GM12878 (cell line): ENCODE results near the gene NCAN. TPM values are rescaled to one million over a fixed set of nuclear protein-coding genes. Genes with fewer than 3 reads are reported as not detected.

ENCODE experiments used
- ATAC-seq: fragments of 200-7000 bp; cut with Tn5 transposase; 3 replicates; pipeline ENCODE4 v1.9.1; 2020; ENCODE audit warnings: mild to moderate bottlenecking, moderate library complexity
- BruUV-seq: library from RNA; stranded (reverse); fragments of 400-500 nt; replicated peaks from 2 replicates; lab custom pipeline; 2021; lab: Mats Ljungman, UMichigan
- CTCF ChIA-PET: fragments of 300-600 bp; sonication (Branson Sonifier 250); formaldehyde crosslinking; extraction: SDS; loops from one replicate; lab custom pipeline; 2021; ENCODE audit warnings: inconsistent platforms; lab: Yijun Ruan, JAX
- POLR2A ChIA-PET: fragments of 350-600 bp; formaldehyde crosslinking; extraction: SDS; loops from one replicate; lab custom pipeline; 2021; ENCODE audit warnings: inconsistent platforms; lab: Charles Lee
- RAD21 ChIA-PET: fragments of 300-600 bp; sonication (Branson Sonifier 250); formaldehyde crosslinking; loops from one replicate; lab custom pipeline; 2023; ENCODE audit warnings: antibody characterized with exemption; ENCODE audit not compliant: unreplicated experiment; lab: Charles Lee
- SMC1A ChIA-PET: fragments of 300-600 bp; sonication (Branson Sonifier 250); formaldehyde crosslinking; loops from one replicate; lab custom pipeline; 2023; ENCODE audit not compliant: unreplicated experiment, uncharacterized antibody; lab: Charles Lee
- DNase-seq: peaks from one replicate; pipeline ENCODE4 v3.0.0-alpha.2; 2011; ENCODE audit warnings: low read depth, low spot score
- FAIRE-seq: peaks from 3 replicates; lab custom pipeline; 2011; peaks lifted over from hg19 to GRCh38; lab: Jason Lieb, UNC
- H2AFZ ChIP-seq: 2 replicates; pipeline ENCODE4 v1.6.0; 2011; ENCODE audit warnings: low read depth, low read length, control low read depth; ENCODE audit not compliant: control insufficient read depth
- H3K27ac ChIP-seq: 2 replicates; pipeline ENCODE4 v1.5.1; 2011; ENCODE audit warnings: control low read depth; ENCODE audit not compliant: control insufficient read depth, insufficient read depth
- H3K27me3 ChIP-seq, 2 experiments: replicated peaks in 1 of 2; 2 replicates each; pipeline versions ENCODE4 v1.6.0 to v1.6.1; 2011; ENCODE audit warnings: low read length in 1 of 2; ENCODE audit not compliant: control insufficient read depth in 2 of 2, insufficient read depth in 2 of 2
- H3K36me3 ChIP-seq, 2 experiments: 2 replicates each; pipeline ENCODE4 v1.5.1; 2011; ENCODE audit warnings: low read length in 1 of 2; ENCODE audit not compliant: control insufficient read depth in 2 of 2, insufficient read depth in 2 of 2
- H3K4me1 ChIP-seq: 2 replicates; pipeline ENCODE4 v1.6.1; 2011; ENCODE audit warnings: mild to moderate bottlenecking, low read length, moderate library complexity, mixed read lengths; ENCODE audit not compliant: control insufficient read depth, insufficient read depth
- H3K4me2 ChIP-seq: 2 replicates; pipeline ENCODE4 v1.6.0; 2011; ENCODE audit warnings: control low read depth; ENCODE audit not compliant: control insufficient read depth, insufficient read depth
- H3K4me3 ChIP-seq: fragments of 200-600 bp; sonication (generic); 2 replicates; pipeline ENCODE4 v1.5.1; 2016
- H3K79me2 ChIP-seq: 2 replicates; pipeline ENCODE4 v1.6.0; 2011; ENCODE audit warnings: low read length; ENCODE audit not compliant: control insufficient read depth, insufficient read depth
- H3K9ac ChIP-seq: 2 replicates; pipeline ENCODE4 v1.8.0; 2011; ENCODE audit warnings: low read length, control low read depth, mixed read lengths; ENCODE audit not compliant: control insufficient read depth, insufficient read depth
- H3K9me3 ChIP-seq: replicated peaks from 3 replicates; pipeline ENCODE4 v1.5.1; 2011; ENCODE audit warnings: mild to moderate bottlenecking, low read length; ENCODE audit not compliant: control insufficient read depth, insufficient read depth
- H4K20me1 ChIP-seq: 2 replicates; pipeline ENCODE4 v1.6.0; 2011; ENCODE audit not compliant: control insufficient read depth, insufficient read depth
- BMI1 ChIP-seq: fragments of 450-650 bp; IDR thresholded peaks from 2 replicates; pipeline ENCODE4 v1.6.1; 2016; ENCODE audit warnings: mild to moderate bottlenecking, moderate library complexity, borderline replicate concordance
- CBX5 ChIP-seq: sonication (generic); IDR thresholded peaks from 2 replicates; pipeline ENCODE4 v1.6.1; 2016; ENCODE audit warnings: low read depth, moderate library complexity, mild to moderate bottlenecking, inconsistent platforms
- KAT2A ChIP-seq: conservative IDR thresholded peaks from 2 replicates; pipeline ENCODE4 v1.6.1; 2011; ENCODE audit warnings: low read depth, low read length; ENCODE audit not compliant: control insufficient read depth
- MEF2B ChIP-seq: fragments of 450-650 bp; IDR thresholded peaks from 2 replicates; pipeline ENCODE4 v1.6.1; 2018; ENCODE audit warnings: mild to moderate bottlenecking, moderate library complexity; ENCODE audit not compliant: partially characterized antibody, poor library complexity, severe bottlenecking
- MYC ChIP-seq: IDR thresholded peaks from 2 replicates; pipeline ENCODE4 v1.6.1; 2011; ENCODE audit warnings: mild to moderate bottlenecking, low read length, moderate library complexity, inconsistent platforms; ENCODE audit not compliant: insufficient read depth, insufficient replicate concordance, insufficient read length, severe bottlenecking
- NFYB ChIP-seq: IDR thresholded peaks from 2 replicates; pipeline ENCODE4 v1.6.1; 2011; ENCODE audit warnings: low read depth, mild to moderate bottlenecking, low read length, improper control_type of control experiment, moderate library complexity; ENCODE audit not compliant: insufficient read depth
- NR2F1 ChIP-seq: fragments of 450-650 bp; conservative IDR thresholded peaks from 2 replicates; pipeline ENCODE4 v1.6.1; 2017; ENCODE audit warnings: mild to moderate bottlenecking
- PAX8 ChIP-seq: fragments of 450-650 bp; IDR thresholded peaks from 2 replicates; pipeline ENCODE4 v1.6.1; 2017; ENCODE audit warnings: mild to moderate bottlenecking, moderate library complexity
- RB1 ChIP-seq: fragments of 450-650 bp; formaldehyde crosslinking; IDR thresholded peaks from 2 replicates; pipeline ENCODE4 v1.6.1; 2017; ENCODE audit warnings: mild to moderate bottlenecking, borderline replicate concordance
- RCOR1 ChIP-seq: conservative IDR thresholded peaks from 2 replicates; pipeline ENCODE4 v1.6.1; 2012; ENCODE audit warnings: low read depth, low read length, improper control_type of control experiment
- SMAD5 ChIP-seq: IDR thresholded peaks from 2 replicates; pipeline ENCODE4 v1.6.1; 2016; ENCODE audit warnings: antibody characterized with exemption, low read depth
- ZNF217 ChIP-seq: fragments of 450-650 bp; IDR thresholded peaks from 2 replicates; pipeline ENCODE4 v1.6.1; 2017; ENCODE audit warnings: antibody characterized with exemption, mild to moderate bottlenecking
- WGBS: methylation state at CpG from one replicate; pipeline ENCODE4 v1.1.6; 2016; ENCODE audit warnings: low lambda C conversion rate; ENCODE audit not compliant: insufficient replicate concordance, insufficient coverage; ENCODE audit errors: missing lambda C conversion rate; 5-methylcytosine and 5-hydroxymethylcytosine counted together
- in situ Hi-C: fragments of 300-500 bp; cut with MboI; formaldehyde crosslinking; loops from 9 replicates; pipeline ENCODE4 v1.14.3; 2018; ENCODE audit warnings: mixed read lengths
- intact Hi-C: fragments of 100-400 bp; cut with micrococcal nuclease; formaldehyde crosslinking; loops from one replicate; pipeline ENCODE4 v1.14.2; 2022; ENCODE audit not compliant: unreplicated experiment
- polyA plus RNA-seq, 11 experiments: library from polyadenylated mRNA; depleted of rRNA in 4 of 11; unstranded in 6 of 11; stranded (reverse) in 5 of 11; fragments of >200 nt; fragmentation: Nextera tagmentation in 4 of 11; fragmentation: Illumina TruSeq in 1 of 11; extraction: Ambion mirVana in 4 of 11; extraction: Trizol in 1 of 11; gene quantifications; 1 replicate in 1 of 11; 2 replicates in 10 of 11; pipeline versions ENCODE4 v1.2.1 to v1.2.3, GENCODE V29; 2011 to 2016; ENCODE audit warnings: inconsistent platforms in 2 of 11, missing spikeins in 2 of 11, low read depth in 1 of 11
- total RNA-seq, 4 experiments: library from RNA; depleted of rRNA in 3 of 4; stranded (reverse); fragments of >200 nt in 3 of 4; fragmentation: Illumina TruSeq in 1 of 4; extraction: Trizol in 1 of 4; gene quantifications; 2 replicates each; pipeline versions ENCODE4 v1.2.1 to v1.2.3, GENCODE V29; 2013 to 2021
- TF ChIP-seq, protein P1 (sequence below): fragments of 450-650 bp; IDR thresholded peaks from 2 replicates; pipeline ENCODE4 v1.6.1; 2017; ENCODE audit warnings: mild to moderate bottlenecking, moderate library complexity
- TF ChIP-seq, protein P2 (sequence below): IDR thresholded peaks from 2 replicates; pipeline ENCODE4 v1.6.1; 2012; ENCODE audit warnings: low read depth, low read length, improper control_type of control experiment
- TF ChIP-seq, protein P3 (sequence below): IDR thresholded peaks from 2 replicates; pipeline ENCODE4 v1.6.1; 2012; ENCODE audit warnings: low read depth, low read length, improper control_type of control experiment
- TF ChIP-seq, protein P4 (sequence below): IDR thresholded peaks from 2 replicates; pipeline ENCODE4 v1.6.1; 2011; ENCODE audit warnings: low read depth, mild to moderate bottlenecking, low read length, moderate library complexity, borderline replicate concordance; ENCODE audit errors: extremely low read depth

Gene NCAN
- total and polyA plus RNA-seq, 10 of the 15 experiments (the other 5 are each of a cell fraction or from before 2014, with no cell fraction given) = 0.02 to 0.34 (median 0.12) TPM; not detected in 1

DNA sequence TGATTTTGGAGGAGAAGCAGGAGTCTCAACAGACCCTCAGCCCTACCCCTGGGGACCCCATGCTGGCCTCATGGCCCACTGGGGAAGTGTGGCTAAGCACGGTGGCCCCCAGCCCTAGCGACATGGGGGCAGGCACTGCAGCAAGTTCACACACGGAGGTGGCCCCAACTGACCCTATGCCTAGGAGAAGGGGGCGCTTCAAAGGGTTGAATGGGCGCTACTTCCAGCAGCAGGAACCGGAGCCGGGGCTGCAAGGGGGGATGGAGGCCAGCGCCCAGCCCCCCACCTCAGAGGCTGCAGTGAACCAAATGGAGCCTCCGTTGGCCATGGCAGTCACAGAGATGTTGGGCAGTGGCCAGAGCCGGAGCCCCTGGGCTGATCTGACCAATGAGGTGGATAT is 14.9 kb downstream of the NCAN start:
- ATAC-seq = no peak
- POLR2A ChIA-PET = no interaction called here

DNA sequence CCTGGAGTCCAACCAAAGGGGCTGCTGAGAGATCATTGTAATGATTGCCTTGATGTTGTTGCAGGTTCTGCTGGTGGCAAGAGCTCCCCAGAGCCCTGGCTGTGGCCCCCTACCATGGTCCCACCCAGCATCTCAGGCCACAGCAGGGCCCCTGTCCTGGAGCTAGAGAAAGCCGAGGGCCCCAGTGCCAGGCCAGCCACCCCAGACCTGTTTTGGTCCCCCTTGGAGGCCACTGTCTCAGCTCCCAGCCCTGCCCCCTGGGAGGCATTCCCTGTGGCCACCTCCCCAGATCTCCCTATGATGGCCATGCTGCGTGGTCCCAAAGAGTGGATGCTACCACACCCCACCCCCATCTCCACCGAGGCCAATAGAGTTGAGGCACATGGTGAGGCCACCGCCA is 15.5 kb downstream of the NCAN start:
- FAIRE-seq (no peak), ATAC-seq (no peak), DNase-seq (no peak)
- no peaks in the 10 kb centered on the region; a peak in 1 of 4 replicates for H3K27me3 ChIP-seq
- no peak overlapping the region for H2AFZ ChIP-seq
- ChIA-PET SMC1A (no interaction called here), POLR2A (no interaction called here), CTCF (no interaction called here), RAD21 (no interaction called here)
- H3K9ac ChIP-seq = no peak overlapping the region
- in situ Hi-C loops (no loop called here), intact Hi-C loops (no loop called here)
- H3K79me2 ChIP-seq = no peaks in the 10 kb centered on the region
- H3K4me1 ChIP-seq = peaks cover 4% of the 10 kb centered on the region
- H3K4me3 ChIP-seq = no peak overlapping the region
- 83% methylated on average over 4 of the region's 4 CpGs for WGBS
- H3K27ac ChIP-seq = no peak overlapping the region
- BruUV-seq = no TSS peak
- H3K9me3 ChIP-seq = no peaks in the 10 kb centered on the region
- H4K20me1 ChIP-seq = no peaks in the 10 kb centered on the region
- no peaks in the 10 kb centered on the region for H3K36me3 ChIP-seq
- no peak overlapping the region for H3K4me2 ChIP-seq
- TF ChIP-seq BMI1 (no peak), PAX8 (no peak), KAT2A (no peak), MEF2B (no peak)
- TF ChIP-seq, protein P1, sequence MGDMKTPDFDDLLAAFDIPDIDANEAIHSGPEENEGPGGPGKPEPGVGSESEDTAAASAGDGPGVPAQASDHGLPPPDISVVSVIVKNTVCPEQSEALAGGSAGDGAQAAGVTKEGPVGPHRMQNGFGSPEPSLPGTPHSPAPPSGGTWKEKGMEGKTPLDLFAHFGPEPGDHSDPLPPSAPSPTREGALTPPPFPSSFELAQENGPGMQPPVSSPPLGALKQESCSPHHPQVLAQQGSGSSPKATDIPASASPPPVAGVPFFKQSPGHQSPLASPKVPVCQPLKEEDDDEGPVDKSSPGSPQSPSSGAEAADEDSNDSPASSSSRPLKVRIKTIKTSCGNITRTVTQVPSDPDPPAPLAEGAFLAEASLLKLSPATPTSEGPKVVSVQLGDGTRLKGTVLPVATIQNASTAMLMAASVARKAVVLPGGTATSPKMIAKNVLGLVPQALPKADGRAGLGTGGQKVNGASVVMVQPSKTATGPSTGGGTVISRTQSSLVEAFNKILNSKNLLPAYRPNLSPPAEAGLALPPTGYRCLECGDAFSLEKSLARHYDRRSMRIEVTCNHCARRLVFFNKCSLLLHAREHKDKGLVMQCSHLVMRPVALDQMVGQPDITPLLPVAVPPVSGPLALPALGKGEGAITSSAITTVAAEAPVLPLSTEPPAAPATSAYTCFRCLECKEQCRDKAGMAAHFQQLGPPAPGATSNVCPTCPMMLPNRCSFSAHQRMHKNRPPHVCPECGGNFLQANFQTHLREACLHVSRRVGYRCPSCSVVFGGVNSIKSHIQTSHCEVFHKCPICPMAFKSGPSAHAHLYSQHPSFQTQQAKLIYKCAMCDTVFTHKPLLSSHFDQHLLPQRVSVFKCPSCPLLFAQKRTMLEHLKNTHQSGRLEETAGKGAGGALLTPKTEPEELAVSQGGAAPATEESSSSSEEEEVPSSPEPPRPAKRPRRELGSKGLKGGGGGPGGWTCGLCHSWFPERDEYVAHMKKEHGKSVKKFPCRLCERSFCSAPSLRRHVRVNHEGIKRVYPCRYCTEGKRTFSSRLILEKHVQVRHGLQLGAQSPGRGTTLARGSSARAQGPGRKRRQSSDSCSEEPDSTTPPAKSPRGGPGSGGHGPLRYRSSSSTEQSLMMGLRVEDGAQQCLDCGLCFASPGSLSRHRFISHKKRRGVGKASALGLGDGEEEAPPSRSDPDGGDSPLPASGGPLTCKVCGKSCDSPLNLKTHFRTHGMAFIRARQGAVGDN = no peak
- TF ChIP-seq, protein P2, sequence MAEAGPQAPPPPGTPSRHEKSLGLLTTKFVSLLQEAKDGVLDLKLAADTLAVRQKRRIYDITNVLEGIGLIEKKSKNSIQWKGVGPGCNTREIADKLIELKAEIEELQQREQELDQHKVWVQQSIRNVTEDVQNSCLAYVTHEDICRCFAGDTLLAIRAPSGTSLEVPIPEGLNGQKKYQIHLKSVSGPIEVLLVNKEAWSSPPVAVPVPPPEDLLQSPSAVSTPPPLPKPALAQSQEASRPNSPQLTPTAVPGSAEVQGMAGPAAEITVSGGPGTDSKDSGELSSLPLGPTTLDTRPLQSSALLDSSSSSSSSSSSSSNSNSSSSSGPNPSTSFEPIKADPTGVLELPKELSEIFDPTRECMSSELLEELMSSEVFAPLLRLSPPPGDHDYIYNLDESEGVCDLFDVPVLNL = no peak

More for the DNA sequence above, 14.9 kb downstream of the NCAN start:
- no TSS peak for BruUV-seq
- no peaks in the 10 kb centered on the region for H3K27me3 ChIP-seq
- in situ Hi-C loops (no loop called here), intact Hi-C loops (no loop called here)
- peaks cover 4% of the 10 kb centered on the region for H3K4me1 ChIP-seq
- DNase-seq = no peak
- H3K9ac ChIP-seq = no peak overlapping the region
- ChIA-PET CTCF (no interaction called here), SMC1A (no interaction called here), RAD21 (no interaction called here)
- TF ChIP-seq, protein P3, sequence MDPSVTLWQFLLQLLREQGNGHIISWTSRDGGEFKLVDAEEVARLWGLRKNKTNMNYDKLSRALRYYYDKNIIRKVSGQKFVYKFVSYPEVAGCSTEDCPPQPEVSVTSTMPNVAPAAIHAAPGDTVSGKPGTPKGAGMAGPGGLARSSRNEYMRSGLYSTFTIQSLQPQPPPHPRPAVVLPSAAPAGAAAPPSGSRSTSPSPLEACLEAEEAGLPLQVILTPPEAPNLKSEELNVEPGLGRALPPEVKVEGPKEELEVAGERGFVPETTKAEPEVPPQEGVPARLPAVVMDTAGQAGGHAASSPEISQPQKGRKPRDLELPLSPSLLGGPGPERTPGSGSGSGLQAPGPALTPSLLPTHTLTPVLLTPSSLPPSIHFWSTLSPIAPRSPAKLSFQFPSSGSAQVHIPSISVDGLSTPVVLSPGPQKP = no peak
- TF ChIP-seq, protein P4, sequence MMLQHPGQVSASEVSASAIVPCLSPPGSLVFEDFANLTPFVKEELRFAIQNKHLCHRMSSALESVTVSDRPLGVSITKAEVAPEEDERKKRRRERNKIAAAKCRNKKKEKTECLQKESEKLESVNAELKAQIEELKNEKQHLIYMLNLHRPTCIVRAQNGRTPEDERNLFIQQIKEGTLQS = no peak
- TF ChIP-seq ZNF217 (no peak), NFYB (no peak), MYC (no peak), RCOR1 (no peak), SMAD5 (no peak), NR2F1 (no peak), RB1 (no peak), CBX5 (no peak)
- WGBS = 41% methylated on average over 10 of the region's 10 CpGs
- no peaks in the 10 kb centered on the region for H3K9me3 ChIP-seq
- no peak for FAIRE-seq
- no peaks in the 10 kb centered on the region for H4K20me1 ChIP-seq
- H3K4me3 ChIP-seq = no peak overlapping the region
- no peak overlapping the region for H2AFZ ChIP-seq
- no peak overlapping the region for H3K27ac ChIP-seq
- H3K79me2 ChIP-seq = no peaks in the 10 kb centered on the region
- no peaks in the 10 kb centered on the region for H3K36me3 ChIP-seq
- H3K4me2 ChIP-seq = no peak overlapping the region
